Muscle layer of duodenum (tissue), 2 donors: Measurements from ENCODE around the gene RAB21.
"Not testable (repeated sequence)": the region's sequence is repeated elsewhere in the genome, so short reads cannot be mapped to it uniquely, and the experiment has no call there.

Experiments used
- H3K27ac ChIP-seq: one replicate; pipeline ENCODE4 v1.7.0; 2013; ENCODE audit warnings: mild to moderate bottlenecking, low read length
- H3K27me3 ChIP-seq: one replicate; pipeline ENCODE4 v1.7.0; 2013; ENCODE audit warnings: low read depth, mild to moderate bottlenecking, control low read depth, low read length
- H3K36me3 ChIP-seq, 2 donors: one replicate each; pipeline ENCODE4 v1.7.0; 2013; ENCODE audit warnings: low read length in 2 of 2, control low read depth in 1 of 2, mild to moderate bottlenecking in 1 of 2; ENCODE audit not compliant: insufficient read depth in 2 of 2, control insufficient read depth in 1 of 2
- H3K4me1 ChIP-seq, 2 donors: one replicate each; pipeline ENCODE4 v1.7.0; 2013; ENCODE audit warnings: low read length in 2 of 2, mild to moderate bottlenecking in 2 of 2, control low read depth in 1 of 2, moderate library complexity in 1 of 2; ENCODE audit not compliant: insufficient read depth in 2 of 2, control insufficient read depth in 1 of 2
- H3K4me3 ChIP-seq, 2 donors: one replicate each; pipeline ENCODE4 v1.7.0; 2013; ENCODE audit warnings: low read length in 2 of 2, low read depth in 1 of 2, mild to moderate bottlenecking in 1 of 2
- H3K9me3 ChIP-seq, 2 donors: one replicate each; pipeline ENCODE4 v1.7.0; 2013; ENCODE audit warnings: low read length in 2 of 2, control low read depth in 1 of 2, mild to moderate bottlenecking in 1 of 2; ENCODE audit not compliant: control insufficient read depth in 1 of 2
- donor health status: healthy.

The RAB21 gene

DNA sequence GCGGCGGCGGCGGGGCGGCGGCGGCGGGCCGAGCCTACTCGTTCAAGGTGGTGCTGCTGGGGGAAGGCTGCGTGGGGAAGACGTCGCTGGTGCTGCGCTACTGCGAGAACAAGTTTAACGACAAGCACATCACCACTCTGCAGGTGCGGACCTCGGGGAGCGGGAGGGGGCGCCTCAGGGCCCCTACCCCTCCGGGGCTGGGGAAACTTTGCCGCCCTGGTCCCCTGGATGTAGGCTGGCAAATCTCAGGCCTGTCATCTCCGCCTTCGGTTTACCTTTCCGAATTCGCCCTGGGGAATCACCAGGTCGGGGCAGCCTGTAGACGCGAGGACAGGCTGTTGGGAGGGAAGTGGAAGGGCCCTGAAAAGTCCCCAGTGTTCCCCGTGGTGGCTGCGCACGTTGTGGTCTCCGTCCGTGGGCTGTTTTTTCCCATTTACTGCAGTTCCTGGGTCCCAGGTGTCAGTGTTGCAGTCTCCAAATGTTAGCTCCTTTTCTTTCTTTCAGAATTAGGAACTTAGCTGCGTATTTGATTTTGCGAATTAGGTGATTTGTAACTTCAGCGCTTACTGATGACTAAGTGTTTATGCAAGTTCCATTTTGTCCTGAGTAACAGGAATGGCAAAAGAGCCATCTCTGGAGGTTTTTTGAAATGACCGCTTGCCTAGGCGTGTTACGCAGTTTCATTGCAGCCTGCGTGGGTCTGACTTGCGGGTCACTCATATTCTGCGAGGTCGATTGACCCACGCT, 656 bp downstream of the RAB21 start:
- Histone ChIP-seq H3K27ac (peak overlapping the region; percentile 98), H3K4me3 (peak overlapping the region; percentile 84 to 97), H3K4me1 (peaks cover 0 to 6% of the 10 kb centered on the region in 2 donors), H3K9me3 (peaks cover 11 to 13% of the 10 kb centered on the region in 2 donors), H3K27me3 (no peaks in the 10 kb centered on the region), H3K36me3 (peaks cover 6 to 13% of the 10 kb centered on the region in 2 donors)

GRCh38 chr12:71756054-71756690, 1.5 kb downstream of the RAB21 start:
- Histone ChIP-seq H3K27me3 (no peaks in the 10 kb centered on the region), H3K9me3 (peaks cover 11 to 15% of the 10 kb centered on the region in 2 donors), H3K36me3 (peaks cover 6 to 21% of the 10 kb centered on the region in 2 donors), H3K4me1 (peaks cover 0 to 6% of the 10 kb centered on the region in 2 donors), H3K4me3 (peak overlapping the region; percentile 84 to 97), H3K27ac (peak overlapping the region; percentile 98)

- Histone ChIP-seq H3K4me1 (peaks cover 0 to 6% of the 10 kb centered on the region in 2 donors), H3K27me3 (no peaks in the 10 kb centered on the region), H3K9me3 (peaks cover 11 to 15% of the 10 kb centered on the region in 2 donors), H3K4me3 (no peak overlapping the region), H3K27ac (no peak overlapping the region), H3K36me3 (peaks cover 6 to 21% of the 10 kb centered on the region in 2 donors)
Measured at GRCh38 chr12:71759941-71760340, 5.3 kb downstream of the RAB21 start.

DNA sequence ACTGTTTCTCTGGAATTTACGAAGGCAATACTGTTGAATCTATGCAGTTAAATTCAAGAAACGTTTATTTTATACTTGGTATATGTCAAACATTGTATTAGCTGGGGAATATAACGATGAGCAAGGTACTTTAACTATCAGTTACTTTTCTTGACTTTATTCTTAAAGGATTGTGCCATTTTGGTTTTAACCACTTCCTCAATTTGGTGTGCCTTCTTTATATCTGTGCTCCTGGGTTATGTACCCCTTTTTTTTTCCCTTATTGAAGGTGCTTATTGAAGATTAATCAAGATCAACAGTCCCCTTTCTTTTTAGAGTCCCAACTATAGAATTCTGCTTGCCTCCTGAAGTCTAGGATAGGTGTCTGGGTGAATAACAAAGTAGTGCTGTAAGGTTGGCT, 5.8 kb downstream of the RAB21 start:
- H3K36me3 ChIP-seq = peaks cover 6 to 21% of the 10 kb centered on the region in 2 donors
- no peaks in the 10 kb centered on the region for H3K27me3 ChIP-seq
- H3K4me1 ChIP-seq = peaks cover 0 to 6% of the 10 kb centered on the region in 2 donors
- no peak overlapping the region for H3K27ac ChIP-seq
- no peak overlapping the region for H3K4me3 ChIP-seq
- H3K9me3 ChIP-seq = peaks cover 11 to 15% of the 10 kb centered on the region in 2 donors

DNA sequence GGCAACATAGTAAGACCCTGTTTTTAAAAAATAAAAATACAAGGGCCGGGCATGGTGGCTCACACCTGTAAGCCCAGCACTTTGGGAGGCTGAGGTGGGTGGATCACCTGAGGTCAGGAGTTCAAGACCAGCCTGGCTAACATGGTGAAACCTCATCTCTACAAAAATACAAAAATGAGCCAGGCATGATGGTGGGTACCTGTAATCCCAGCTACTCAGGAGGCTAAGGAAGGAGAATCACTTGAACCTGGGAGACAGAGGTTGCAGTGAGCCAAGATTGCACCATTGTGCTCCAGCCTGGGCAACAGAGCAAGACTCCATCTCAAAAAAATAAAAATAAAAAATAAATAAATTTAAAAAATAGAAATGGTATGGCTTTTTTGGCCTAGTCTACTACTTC, 6.7 kb downstream of the RAB21 start:
- H3K4me1 ChIP-seq, H3K27me3 ChIP-seq, H3K4me3 ChIP-seq, H3K27ac ChIP-seq: not testable (repeated sequence)
- H3K9me3 ChIP-seq = peaks cover 11 to 15% of the 10 kb centered on the region in 2 donors
- peaks cover 6 to 21% of the 10 kb centered on the region in 2 donors for H3K36me3 ChIP-seq

DNA sequence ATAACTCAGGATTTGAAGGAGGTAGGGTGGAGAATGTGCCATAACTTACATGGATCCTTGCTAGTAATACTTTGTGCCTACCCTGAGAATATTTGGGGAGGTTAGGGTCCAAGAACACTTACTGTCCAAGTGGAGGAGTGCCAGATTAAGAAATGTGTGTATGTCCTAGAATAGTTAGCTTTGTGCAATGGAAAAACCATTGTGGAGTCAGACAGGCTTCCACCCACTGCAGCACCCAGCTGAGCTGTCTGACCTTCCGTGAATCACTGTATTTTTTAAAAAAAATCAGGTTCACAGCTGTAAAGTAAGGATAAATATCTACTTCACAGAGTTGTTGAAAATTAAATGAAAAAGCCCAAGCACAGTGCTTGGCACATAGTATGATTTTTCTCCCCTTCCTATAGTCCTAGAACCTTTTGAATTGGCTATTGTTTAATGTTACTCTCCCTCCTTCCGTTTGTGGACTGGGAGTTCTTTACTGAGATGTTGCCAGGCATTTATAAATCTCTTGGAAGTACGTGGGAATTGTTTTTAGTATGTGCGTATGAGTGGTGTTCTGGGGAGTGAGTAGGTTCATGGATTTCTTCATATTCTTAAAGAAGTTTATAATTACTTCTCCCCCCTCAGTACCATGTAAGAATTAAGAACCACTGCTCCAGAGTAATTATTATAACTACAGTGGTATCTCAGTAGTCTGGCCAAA, 9.2 kb downstream of the RAB21 start:
- Histone ChIP-seq H3K27ac (peak overlapping the region; percentile 10), H3K9me3 (peaks cover 11 to 15% of the 10 kb centered on the region in 2 donors), H3K27me3 (no peaks in the 10 kb centered on the region), H3K36me3 (peaks cover 6 to 21% of the 10 kb centered on the region in 2 donors), H3K4me1 (peaks cover 0 to 16% of the 10 kb centered on the region in 2 donors), H3K4me3 (no peak overlapping the region)

DNA sequence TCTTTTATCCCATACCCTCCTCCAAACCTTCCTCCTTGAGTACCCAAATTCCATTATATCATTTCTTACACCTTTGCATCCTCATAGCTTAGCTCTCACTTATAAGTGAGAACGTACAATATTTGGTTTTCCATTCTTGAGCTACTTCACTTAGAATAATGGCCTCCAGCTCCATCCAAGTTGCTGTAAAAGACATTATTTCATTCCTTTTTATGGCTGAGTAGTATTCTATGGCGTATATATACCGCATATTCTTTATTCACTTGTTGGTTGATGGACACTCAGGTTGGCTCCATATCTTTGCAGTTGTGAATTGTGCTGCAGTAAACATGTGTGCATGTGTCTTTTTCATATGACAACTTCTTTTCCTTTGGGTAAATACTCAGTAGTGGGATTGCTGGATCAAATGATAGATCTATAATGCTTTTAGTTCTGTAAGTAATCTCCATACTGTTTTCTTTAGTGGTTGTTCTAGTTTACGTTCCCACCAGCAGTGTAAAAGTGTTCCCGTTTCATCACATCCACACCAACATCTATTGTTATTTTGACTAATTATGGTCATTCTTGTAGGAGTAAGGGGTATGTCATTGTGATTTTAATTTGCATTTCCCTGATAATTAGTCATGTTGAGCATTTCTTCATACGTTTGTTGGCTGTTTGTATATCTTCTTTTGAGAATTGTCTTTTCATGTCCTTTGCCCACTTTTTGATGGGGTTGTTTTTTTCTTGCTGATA, 10.1 kb downstream of the RAB21 start:
- H3K4me3 ChIP-seq = no peak overlapping the region
- peaks cover 0 to 13% of the 10 kb centered on the region in 2 donors for H3K36me3 ChIP-seq
- H3K27me3 ChIP-seq = no peaks in the 10 kb centered on the region
- no peak overlapping the region for H3K27ac ChIP-seq
- H3K9me3 ChIP-seq = peaks cover 5 to 7% of the 10 kb centered on the region in 2 donors
- peaks cover 0 to 19% of the 10 kb centered on the region in 2 donors for H3K4me1 ChIP-seq

DNA sequence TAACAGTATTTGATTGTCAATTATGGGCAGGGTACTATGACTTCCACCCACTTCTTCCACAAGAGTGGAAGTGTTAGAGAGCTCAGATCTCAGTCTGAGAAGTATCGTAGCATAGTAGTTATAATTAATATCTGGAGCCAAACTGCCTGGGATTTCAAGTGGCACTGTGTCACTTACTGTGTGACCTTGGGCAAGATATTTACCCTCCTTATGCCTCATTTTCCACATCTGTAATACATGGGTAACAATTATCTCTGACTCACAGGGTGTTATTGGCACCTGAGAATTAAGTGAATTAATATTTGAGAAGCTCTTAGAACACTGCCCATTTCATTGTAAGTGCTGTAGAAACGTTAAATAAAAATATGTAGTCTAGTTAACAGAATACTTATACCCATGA, 11.5 kb downstream of the RAB21 start:
- H3K4me1 ChIP-seq = peaks cover 0 to 25% of the 10 kb centered on the region in 2 donors
- no peaks in the 10 kb centered on the region for H3K27me3 ChIP-seq
- H3K9me3 ChIP-seq = no peaks in the 10 kb centered on the region

GRCh38 chr12:71767183-71767582, 12.5 kb downstream of the RAB21 start:
- Histone ChIP-seq H3K27ac (no peak overlapping the region), H3K4me1 (peaks cover 0 to 25% of the 10 kb centered on the region in 2 donors), H3K27me3 (no peaks in the 10 kb centered on the region), H3K9me3 (no peaks in the 10 kb centered on the region), H3K36me3 (peaks cover 0 to 5% of the 10 kb centered on the region in 2 donors), H3K4me3 (no peak overlapping the region)

More for the DNA sequence above, 11.5 kb downstream of the RAB21 start:
- Histone ChIP-seq H3K36me3 (no peaks in the 10 kb centered on the region), H3K27ac (no peak overlapping the region), H3K4me3 (no peak overlapping the region)

DNA sequence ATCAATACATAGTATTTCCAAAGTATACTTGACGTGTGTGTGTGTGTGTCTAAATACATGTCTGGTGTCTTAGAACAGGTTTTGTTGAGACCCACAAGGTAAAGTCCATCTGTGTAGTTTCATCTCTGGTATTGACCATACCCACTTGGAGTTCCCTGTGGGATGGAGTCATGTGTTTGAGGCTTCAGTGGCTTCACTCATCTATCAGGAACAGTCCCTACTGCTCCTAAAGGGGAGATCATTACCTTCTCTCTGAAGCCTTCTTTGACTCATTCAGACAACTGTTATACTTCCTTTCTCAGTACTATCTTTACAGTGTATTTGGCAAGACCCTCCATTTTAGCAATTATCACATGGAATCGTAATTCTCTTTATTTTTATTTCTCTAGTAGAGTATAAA, 14.2 kb downstream of the RAB21 start:
- H3K27ac ChIP-seq = no peak overlapping the region
- no peaks in the 10 kb centered on the region for H3K27me3 ChIP-seq
- peaks cover 0 to 25% of the 10 kb centered on the region in 2 donors for H3K4me1 ChIP-seq
- no peak overlapping the region for H3K4me3 ChIP-seq
- no peaks in the 10 kb centered on the region for H3K9me3 ChIP-seq
- peaks cover 0 to 7% of the 10 kb centered on the region in 2 donors for H3K36me3 ChIP-seq
